Vagina (tissue), 2 donors: ENCODE results near the gene TMEM134.

Experiments
- CTCF ChIP-seq, 3 experiments: fragments of 450-650 bp in 2 of 3; fragments of 200-600 bp in 1 of 3; sonication (generic) in 1 of 3; IDR thresholded peaks; one replicate each; pipeline ENCODE4 v1.5.1; 2017 to 2019; ENCODE audit warnings: antibody characterized with exemption in 3 of 3, mild to moderate bottlenecking in 2 of 3, moderate library complexity in 2 of 3
- POLR2A ChIP-seq, 2 donors: fragments of 450-650 bp; IDR thresholded peaks; one replicate each; pipeline ENCODE4 v1.6.1; 2017; ENCODE audit warnings: antibody characterized with exemption in 2 of 2, mild to moderate bottlenecking in 2 of 2, moderate library complexity in 2 of 2
- POLR2AphosphoS5 ChIP-seq, 2 donors: sonication (generic); formaldehyde crosslinking; IDR thresholded peaks; one replicate each; pipeline ENCODE4 v1.9.0; 2017; ENCODE audit warnings: antibody characterized with exemption in 2 of 2, mild to moderate bottlenecking in 2 of 2, low read depth in 1 of 2; ENCODE audit not compliant: insufficient read depth in 1 of 2

- TF ChIP-seq POLR2AphosphoS5 (IDR thresholded peaks at IDR 0.05; ENCODE audit: insufficient read depth in 1 of 2, low read depth in 1 of 2) = no peak
- TF ChIP-seq CTCF (IDR thresholded peaks at IDR 0.05) = no peak
- TF ChIP-seq POLR2A (IDR thresholded peaks at IDR 0.05) = no peak
These were observed 33.9 kb downstream of the TMEM134 start for GRCh38 chr11:67435031-67435726.
